ENCODE results near the gene CHRNB1. TPM values are rescaled to one million over a fixed set of nuclear protein-coding genes. Genes with fewer than 3 reads are reported as not detected.

Gene CHRNB1
- 12.8 TPM for polyA plus RNA-seq (2012; ENCODE audit: missing spikeins)

- no peak for DNase-seq (ENCODE audit: insufficient read length)
- FAIRE-seq: peak; percentile 73
- TF ChIP-seq POLR2A (IDR thresholded peaks at IDR 0.05; ENCODE audit: low read depth, low read length) (no peak), POLR2AphosphoS5 (IDR thresholded peaks at IDR 0.05; ENCODE audit: low read depth, low read length) (no peak), TAF1 (IDR thresholded peaks at IDR 0.05; ENCODE audit: borderline replicate concordance, low read depth, low read length) (no peak)
These were observed at the start of gene CHRNB1 for GRCh38 chr17:7444682-7445618. Gene CHRNB1 (plus strand): TSS chr17:7445061. CDS start chr17:7445128, 67 bp downstream.

GRCh38 chr17:7396147-7396546 lies 48.7 kb upstream of the CHRNB1 start:
- FAIRE-seq (no peak), DNase-seq (ENCODE audit: insufficient read length) (no peak)
- no peak for TF ChIP-seq TAF1 (IDR thresholded peaks at IDR 0.05; ENCODE audit: borderline replicate concordance, low read depth, low read length)
- TF ChIP-seq POLR2A (IDR thresholded peaks at IDR 0.05; ENCODE audit: low read depth, low read length): no peak
- no peak for TF ChIP-seq POLR2AphosphoS5 (IDR thresholded peaks at IDR 0.05; ENCODE audit: low read depth, low read length)

GRCh38 chr17:7398612-7399011 lies 46.2 kb upstream of the CHRNB1 start:
- DNase-seq (ENCODE audit: insufficient read length) (no peak), FAIRE-seq (no peak)
- no peak for TF ChIP-seq TAF1 (IDR thresholded peaks at IDR 0.05; ENCODE audit: borderline replicate concordance, low read depth, low read length)

- DNase-seq (ENCODE audit: insufficient read length) (no peak), FAIRE-seq (peak; percentile 66)
- TF ChIP-seq POLR2AphosphoS5 (IDR thresholded peaks at IDR 0.05; ENCODE audit: low read depth, low read length) (no peak), TAF1 (IDR thresholded peaks at IDR 0.05; ENCODE audit: borderline replicate concordance, low read depth, low read length) (no peak), POLR2A (IDR thresholded peaks at IDR 0.05; ENCODE audit: low read depth, low read length) (no peak)
These were observed 41.7 kb upstream of the CHRNB1 start for GRCh38 chr17:7403043-7403726.

- no peak for FAIRE-seq
- no peak for TF ChIP-seq POLR2AphosphoS5 (IDR thresholded peaks at IDR 0.05; ENCODE audit: low read depth, low read length)
- no peak for TF ChIP-seq TAF1 (IDR thresholded peaks at IDR 0.05; ENCODE audit: borderline replicate concordance, low read depth, low read length)
- TF ChIP-seq POLR2A (IDR thresholded peaks at IDR 0.05; ENCODE audit: low read depth, low read length): no peak
- DNase-seq (ENCODE audit: insufficient read length): no peak
These were observed 41.2 kb upstream of the CHRNB1 start for GRCh38 chr17:7403727-7403976.

GRCh38 chr17:7403977-7404736 lies 40.7 kb upstream of the CHRNB1 start, which contains the start of gene TMEM256:
Gene TMEM256 (minus strand): TSS chr17:7404097. CDS start chr17:7404084, 13 bp downstream.
- FAIRE-seq (peak; percentile 99), DNase-seq (ENCODE audit: insufficient read length) (peak; percentile 95)
- peak; percentile 82 for TF ChIP-seq TAF1 (IDR thresholded peaks at IDR 0.05; ENCODE audit: borderline replicate concordance, low read depth, low read length)
- peak; percentile 91 for TF ChIP-seq POLR2AphosphoS5 (IDR thresholded peaks at IDR 0.05; ENCODE audit: low read depth, low read length)
- peak; percentile 94 for TF ChIP-seq POLR2A (IDR thresholded peaks at IDR 0.05; ENCODE audit: low read depth, low read length)

- DNase-seq (ENCODE audit: insufficient read length) (peak; percentile 54), FAIRE-seq (no peak)
- TF ChIP-seq POLR2AphosphoS5 (IDR thresholded peaks at IDR 0.05; ENCODE audit: low read depth, low read length): no peak
- no peak for TF ChIP-seq TAF1 (IDR thresholded peaks at IDR 0.05; ENCODE audit: borderline replicate concordance, low read depth, low read length)
- no peak for TF ChIP-seq POLR2A (IDR thresholded peaks at IDR 0.05; ENCODE audit: low read depth, low read length)
These were observed 40.0 kb upstream of the CHRNB1 start for GRCh38 chr17:7404737-7405349.

- TF ChIP-seq POLR2A (IDR thresholded peaks at IDR 0.05; ENCODE audit: low read depth, low read length) (no peak), POLR2AphosphoS5 (IDR thresholded peaks at IDR 0.05; ENCODE audit: low read depth, low read length) (no peak)
- DNase-seq (ENCODE audit: insufficient read length): no peak
- no peak for FAIRE-seq
These were observed 39.3 kb upstream of the CHRNB1 start for GRCh38 chr17:7405350-7406234.

- DNase-seq (ENCODE audit: insufficient read length) (no peak), FAIRE-seq (no peak)
- TF ChIP-seq TAF1 (IDR thresholded peaks at IDR 0.05; ENCODE audit: borderline replicate concordance, low read depth, low read length) (no peak), POLR2AphosphoS5 (IDR thresholded peaks at IDR 0.05; ENCODE audit: low read depth, low read length) (no peak), POLR2A (IDR thresholded peaks at IDR 0.05; ENCODE audit: low read depth, low read length) (no peak)
These were observed 38.5 kb upstream of the CHRNB1 start for GRCh38 chr17:7406235-7406825.

GRCh38 chr17:7407082-7407481 lies 37.8 kb upstream of the CHRNB1 start:
- FAIRE-seq (no peak), DNase-seq (ENCODE audit: insufficient read length) (no peak)
- TF ChIP-seq POLR2AphosphoS5 (IDR thresholded peaks at IDR 0.05; ENCODE audit: low read depth, low read length): no peak
- no peak for TF ChIP-seq POLR2A (IDR thresholded peaks at IDR 0.05; ENCODE audit: low read depth, low read length)
- no peak for TF ChIP-seq TAF1 (IDR thresholded peaks at IDR 0.05; ENCODE audit: borderline replicate concordance, low read depth, low read length)
